Tibial nerve (tissue), 4 donors: ENCODE measurements around the gene AMIGO3. TPM values are rescaled to one million over a fixed set of nuclear protein-coding genes. Genes with fewer than 3 reads are reported as not detected.

Experiments used
- DNase-seq, 2 donors: peaks; one replicate each; pipeline ENCODE4 v3.0.0-alpha.2; 2019; ENCODE audit warnings: low spot score in 2 of 2
- H3K27ac ChIP-seq, 4 donors: fragments of 200-600 bp; sonication (generic) in 3 of 4; one replicate each; pipeline ENCODE4 v1.5.1; 2017 to 2019; ENCODE audit warnings: mild to moderate bottlenecking in 1 of 4
- H3K27me3 ChIP-seq, 2 donors: fragments of 200-600 bp; sonication (generic) in 1 of 2; one replicate each; pipeline versions ENCODE4 v1.5.1 to v1.6.0; 2017 to 2019
- H3K36me3 ChIP-seq, 3 donors: fragments of 200-600 bp; sonication (generic); one replicate each; pipeline ENCODE4 v1.5.1; 2018 to 2019
- H3K4me1 ChIP-seq, 4 donors: fragments of 200-600 bp; sonication (generic) in 3 of 4; one replicate each; pipeline ENCODE4 v1.5.1; 2017 to 2019
- H3K4me3 ChIP-seq, 4 donors: fragments of 200-600 bp; sonication (generic) in 3 of 4; one replicate each; pipeline ENCODE4 v1.5.1; 2017 to 2019; ENCODE audit warnings: mild to moderate bottlenecking in 1 of 4, moderate library complexity in 1 of 4
- H3K9me3 ChIP-seq, 4 donors: fragments of 200-600 bp; sonication (generic) in 3 of 4; one replicate each; pipeline ENCODE4 v1.5.1; 2017 to 2019
- CTCF ChIP-seq, 5 experiments: fragments of 200-600 bp in 3 of 5; fragments of 450-650 bp in 2 of 5; sonication (generic) in 3 of 5; IDR thresholded peaks; one replicate each; pipeline ENCODE4 v1.5.1; 2016 to 2019; ENCODE audit warnings: antibody characterized with exemption in 5 of 5, mild to moderate bottlenecking in 3 of 5, moderate library complexity in 2 of 5
- EP300 ChIP-seq, 2 donors: sonication (generic); formaldehyde crosslinking; IDR thresholded peaks; one replicate each; pipeline ENCODE4 v1.6.1; 2017; ENCODE audit warnings: antibody characterized with exemption in 2 of 2, mild to moderate bottlenecking in 1 of 2
- POLR2A ChIP-seq, 2 donors: fragments of 450-650 bp; IDR thresholded peaks; one replicate each; pipeline ENCODE4 v1.6.1; 2017; ENCODE audit warnings: antibody characterized with exemption in 2 of 2, mild to moderate bottlenecking in 2 of 2, moderate library complexity in 2 of 2
- WGBS, 2 donors: methylation state at CpG; one replicate each; pipeline ENCODE4 v1.1.5; 2018; 5-methylcytosine and 5-hydroxymethylcytosine counted together
- total RNA-seq, 4 donors: library from RNA; depleted of rRNA; stranded (reverse); fragments of >200 nt; gene quantifications; one replicate each; pipeline ENCODE4 v1.1.0, GENCODE V29; 2016

Gene AMIGO3
- total RNA-seq, 4 donors from 2014 or later = 2.1 to 4.2 TPM; not detected in 2

GRCh38 chr3:49715611-49716121 is 3.8 kb downstream of the AMIGO3 start:
- peaks cover 0 to 25% (median 9%) of the 10 kb centered on the region in 4 donors for H3K4me1 ChIP-seq
- TF ChIP-seq CTCF (IDR thresholded peaks at IDR 0.05) (no peak), EP300 (IDR thresholded peaks at IDR 0.05) (no peak), POLR2A (IDR thresholded peaks at IDR 0.05) (no peak)

GRCh38 chr3:49714728-49715550 is 4.5 kb downstream of the AMIGO3 start:
- no peaks in the 10 kb centered on the region for H3K27me3 ChIP-seq
- no peaks in the 10 kb centered on the region for H3K9me3 ChIP-seq
- peaks cover 0 to 74% (median 0%) of the 10 kb centered on the region in 3 donors for H3K36me3 ChIP-seq
- WGBS, 2 donors = 82 to 97% methylated on average over 4 to 13 of the region's 13 CpGs
- no peak for DNase-seq
- no peak overlapping the region for H3K27ac ChIP-seq
- peaks cover 0 to 18% (median 9%) of the 10 kb centered on the region in 4 donors for H3K4me1 ChIP-seq
- TF ChIP-seq POLR2A (IDR thresholded peaks at IDR 0.05) (no peak), CTCF (IDR thresholded peaks at IDR 0.05) (no peak), EP300 (IDR thresholded peaks at IDR 0.05) (no peak)
- no peak overlapping the region for H3K4me3 ChIP-seq

More at GRCh38 chr3:49715611-49716121, 3.8 kb downstream of the AMIGO3 start:
- H3K27me3 ChIP-seq = no peaks in the 10 kb centered on the region
- no peak overlapping the region for H3K4me3 ChIP-seq
- H3K9me3 ChIP-seq = no peaks in the 10 kb centered on the region
- WGBS, 2 donors = 93 to 94% methylated on average over 10 to 11 of the region's 13 CpGs
- no peak for DNase-seq
- peaks cover 0 to 75% (median 0%) of the 10 kb centered on the region in 3 donors for H3K36me3 ChIP-seq
- H3K27ac ChIP-seq = no peak overlapping the region

- no peak overlapping the region for H3K27ac ChIP-seq
- no peaks in the 10 kb centered on the region for H3K27me3 ChIP-seq
- peaks cover 0 to 85% (median 0%) of the 10 kb centered on the region in 3 donors for H3K36me3 ChIP-seq
- no peak overlapping the region for H3K4me3 ChIP-seq
- peaks cover 0 to 4% (median under 1%) of the 10 kb centered on the region in 4 donors for H3K4me1 ChIP-seq
- DNase-seq = no peak
- TF ChIP-seq EP300 (IDR thresholded peaks at IDR 0.05) = no peak
- no peak for TF ChIP-seq CTCF (IDR thresholded peaks at IDR 0.05)
- TF ChIP-seq POLR2A (IDR thresholded peaks at IDR 0.05) = no peak
- 88 to 93% methylated on average over 23 to 25 of the region's 25 CpGs for WGBS, 2 donors
- H3K9me3 ChIP-seq = no peaks in the 10 kb centered on the region
These were observed 6.0 kb downstream of the AMIGO3 start for GRCh38 chr3:49713336-49714105.

GRCh38 chr3:49712631-49713317 is 6.7 kb downstream of the AMIGO3 start:
- 59 to 65% methylated on average over 5 to 6 of the region's 7 CpGs for WGBS, 2 donors
- H3K27ac ChIP-seq = no peak overlapping the region
- no peak overlapping the region for H3K4me3 ChIP-seq
- no peak for DNase-seq
- peaks cover 0 to 88% (median 0%) of the 10 kb centered on the region in 3 donors for H3K36me3 ChIP-seq
- H3K4me1 ChIP-seq = no peaks in the 10 kb centered on the region
- H3K27me3 ChIP-seq = no peaks in the 10 kb centered on the region
- TF ChIP-seq CTCF (IDR thresholded peaks at IDR 0.05) (no peak), POLR2A (IDR thresholded peaks at IDR 0.05) (no peak), EP300 (IDR thresholded peaks at IDR 0.05) (no peak)
- H3K9me3 ChIP-seq = no peaks in the 10 kb centered on the region
